Endothelial cell of umbilical vein (primary cell): ENCODE measurements around the gene ATF6B. TPM values are rescaled to one million over a fixed set of nuclear protein-coding genes. Genes with fewer than 3 reads are reported as not detected.

Experiments
- BruUV-seq: library from RNA; stranded (reverse); fragments of 400-500 nt; replicated peaks from 2 replicates; lab custom pipeline; 2021; lab: Mats Ljungman, UMichigan
- CTCF ChIA-PET: fragments of 300-600, 350-600 bp; sonication (Branson Sonifier 250); formaldehyde crosslinking; loops from one replicate; lab custom pipeline; 2021; ENCODE audit warnings: antibody characterized with exemption, inconsistent platforms; lab: Charles Lee
- POLR2A ChIA-PET: fragments of 300-600, 350-600 bp; sonication (Branson Sonifier 250); formaldehyde crosslinking; loops from one replicate; lab custom pipeline; 2021; ENCODE audit warnings: antibody characterized with exemption, inconsistent platforms; lab: Charles Lee
- DNase-seq: peaks from one replicate; pipeline ENCODE4 v3.0.0-alpha.2; 2011; ENCODE audit warnings: low read depth, low spot score
- FAIRE-seq: peaks from 2 replicates; lab custom pipeline; 2011; peaks lifted over from hg19 to GRCh38; lab: Jason Lieb, UNC
- H2AFZ ChIP-seq: 2 replicates; pipeline ENCODE4 v1.6.0; 2012; ENCODE audit warnings: low read depth, low read length, control low read depth, inconsistent platforms
- H3K27ac ChIP-seq: 2 replicates; pipeline ENCODE4 v1.5.1; 2011; ENCODE audit warnings: low read depth, mild to moderate bottlenecking, control low read depth, low read length, moderate library complexity; ENCODE audit not compliant: insufficient read depth
- H3K27me3 ChIP-seq, 2 experiments: 2 replicates each; pipeline versions ENCODE4 v1.6.0 to v1.6.1; 2011; ENCODE audit warnings: low read length in 2 of 2, mixed read lengths in 1 of 2; ENCODE audit not compliant: control insufficient read depth in 2 of 2, insufficient read depth in 2 of 2
- H3K36me3 ChIP-seq, 2 experiments: 2 replicates in 1 of 2; 3 replicates in 1 of 2; pipeline ENCODE4 v1.5.1; 2011; ENCODE audit warnings: low read length in 2 of 2, mild to moderate bottlenecking in 1 of 2, moderate library complexity in 1 of 2; ENCODE audit not compliant: control insufficient read depth in 2 of 2, insufficient read depth in 2 of 2; ENCODE audit errors: extremely low read depth in 1 of 2
- H3K4me1 ChIP-seq: 3 replicates; pipeline ENCODE4 v1.5.1; 2011; ENCODE audit warnings: mild to moderate bottlenecking, low read length; ENCODE audit not compliant: control insufficient read depth, insufficient read depth; ENCODE audit errors: extremely low read depth
- H3K4me2 ChIP-seq: 2 replicates; pipeline ENCODE4 v1.6.1; 2011; ENCODE audit warnings: low read length, control low read depth, mixed read lengths; ENCODE audit not compliant: insufficient read depth
- H3K4me3 ChIP-seq, 3 experiments: fragments of 200-600 bp in 1 of 3; sonication (generic), shearing (Covaris generic) in 1 of 3; replicated peaks in 1 of 3; 2 replicates each; pipeline ENCODE4 v1.5.1; 2011 to 2016; ENCODE audit warnings: control low read depth in 3 of 3, low read length in 3 of 3, mild to moderate bottlenecking in 2 of 3, inconsistent platforms in 1 of 3, low read depth in 1 of 3, moderate library complexity in 1 of 3; ENCODE audit not compliant: insufficient read depth in 1 of 3
- H3K79me2 ChIP-seq: 2 replicates; pipeline ENCODE4 v1.6.0; 2012; ENCODE audit warnings: low read length, inconsistent platforms; ENCODE audit not compliant: control insufficient read depth, insufficient read depth
- H3K9ac ChIP-seq: replicated peaks from 2 replicates; pipeline ENCODE3; 2011; ENCODE audit warnings: low read length, control low read depth; ENCODE audit not compliant: insufficient read depth; ENCODE audit errors: extremely low read depth
- H3K9me1 ChIP-seq: replicated peaks from 3 replicates; pipeline ENCODE4 v1.6.0; 2011; ENCODE audit warnings: mild to moderate bottlenecking, low read length; ENCODE audit not compliant: control insufficient read depth, insufficient read depth; ENCODE audit errors: extremely low read depth
- H3K9me3 ChIP-seq: replicated peaks from 2 replicates; pipeline ENCODE4 v1.5.1; 2012; ENCODE audit warnings: low read length, inconsistent platforms; ENCODE audit not compliant: control insufficient read depth, insufficient read depth
- H4K20me1 ChIP-seq: replicated peaks from 2 replicates; pipeline ENCODE3; 2011; ENCODE audit warnings: mild to moderate bottlenecking, low read length; ENCODE audit not compliant: control insufficient read depth, insufficient read depth; ENCODE audit errors: extremely low read depth
- EZH2 ChIP-seq: IDR thresholded peaks from 2 replicates; pipeline ENCODE4 v1.6.1; 2012; ENCODE audit warnings: borderline replicate concordance, low read depth, mild to moderate bottlenecking, moderate library complexity, low read length, inconsistent platforms; ENCODE audit not compliant: severe bottlenecking
- FOS ChIP-seq: IDR thresholded peaks from 2 replicates; pipeline ENCODE4 v1.6.1; 2011; ENCODE audit warnings: mild to moderate bottlenecking, low read length, moderate library complexity, borderline replicate concordance; ENCODE audit not compliant: insufficient read depth
- GATA2 ChIP-seq: IDR thresholded peaks from 2 replicates; pipeline ENCODE4 v1.7.0; 2011; ENCODE audit warnings: low read depth, mild to moderate bottlenecking, moderate library complexity, mixed read lengths, low read length; ENCODE audit not compliant: insufficient read length, insufficient read depth
- JUN ChIP-seq: IDR thresholded peaks from 2 replicates; pipeline ENCODE4 v1.6.1; 2011; ENCODE audit warnings: borderline replicate concordance, low read depth; ENCODE audit not compliant: insufficient read length, insufficient read depth
- MAX ChIP-seq: IDR thresholded peaks from 2 replicates; pipeline ENCODE4 v1.6.1; 2011; ENCODE audit not compliant: insufficient read depth, insufficient read length
- MYC ChIP-seq: IDR thresholded peaks from one replicate; pipeline ENCODE4 v1.6.1; 2011; ENCODE audit warnings: mild to moderate bottlenecking, low read depth, low read length
- POLR2A ChIP-seq: IDR thresholded peaks from 2 replicates; pipeline ENCODE4 v1.6.1; 2012; ENCODE audit warnings: low read depth, mild to moderate bottlenecking, control low read depth, low read length
- POLR2AphosphoS5 ChIP-seq: IDR thresholded peaks from 2 replicates; pipeline ENCODE4 v1.6.1; 2012; ENCODE audit warnings: low read depth, mild to moderate bottlenecking, control low read depth, low read length, moderate library complexity; ENCODE audit not compliant: insufficient read depth
- dilution Hi-C: fragments of 300-500 bp; cut with MboI; formaldehyde crosslinking; loops from one replicate; pipeline ENCODE4 v1.15.0; 2019; ENCODE audit warnings: low sequenced_read_pairs; ENCODE audit not compliant: extremely low pct_ligation_motif_present
- intact Hi-C: fragments of 100-400 bp; cut with micrococcal nuclease; formaldehyde crosslinking; loops from one replicate; pipeline ENCODE4 v1.10.0; 2022
- polyA plus RNA-seq, 4 experiments: library from polyadenylated mRNA; depleted of rRNA in 3 of 4; stranded (reverse) in 3 of 4; unstranded in 1 of 4; fragments of >200 nt; gene quantifications; 2 replicates each; pipeline versions ENCODE4 v1.2.1 to v1.2.3, GENCODE V29; 2011 to 2012; ENCODE audit warnings: missing spikeins in 1 of 4
- total RNA-seq: library from RNA; stranded (reverse); gene quantifications from 2 replicates; pipeline ENCODE4 v1.2.3, GENCODE V29; 2021
- TF ChIP-seq, protein P1 (sequence below), 2 donors: IDR thresholded peaks; 1 replicate in 1 of 2; 2 replicates in 1 of 2; pipeline ENCODE4 v1.5.1; 2011; ENCODE audit warnings: low read length in 2 of 2, mild to moderate bottlenecking in 2 of 2, moderate library complexity in 2 of 2, control low read depth in 1 of 2, inconsistent platforms in 1 of 2, low read depth in 1 of 2; ENCODE audit not compliant: insufficient read depth in 1 of 2; ENCODE audit errors: extremely low read depth in 1 of 2

ATF6B gene
- total and polyA plus RNA-seq, 2 donors (not counting 3 experiments of a cell fraction or from before 2014, with no cell fraction given): 106 to 115 TPM

DNA sequence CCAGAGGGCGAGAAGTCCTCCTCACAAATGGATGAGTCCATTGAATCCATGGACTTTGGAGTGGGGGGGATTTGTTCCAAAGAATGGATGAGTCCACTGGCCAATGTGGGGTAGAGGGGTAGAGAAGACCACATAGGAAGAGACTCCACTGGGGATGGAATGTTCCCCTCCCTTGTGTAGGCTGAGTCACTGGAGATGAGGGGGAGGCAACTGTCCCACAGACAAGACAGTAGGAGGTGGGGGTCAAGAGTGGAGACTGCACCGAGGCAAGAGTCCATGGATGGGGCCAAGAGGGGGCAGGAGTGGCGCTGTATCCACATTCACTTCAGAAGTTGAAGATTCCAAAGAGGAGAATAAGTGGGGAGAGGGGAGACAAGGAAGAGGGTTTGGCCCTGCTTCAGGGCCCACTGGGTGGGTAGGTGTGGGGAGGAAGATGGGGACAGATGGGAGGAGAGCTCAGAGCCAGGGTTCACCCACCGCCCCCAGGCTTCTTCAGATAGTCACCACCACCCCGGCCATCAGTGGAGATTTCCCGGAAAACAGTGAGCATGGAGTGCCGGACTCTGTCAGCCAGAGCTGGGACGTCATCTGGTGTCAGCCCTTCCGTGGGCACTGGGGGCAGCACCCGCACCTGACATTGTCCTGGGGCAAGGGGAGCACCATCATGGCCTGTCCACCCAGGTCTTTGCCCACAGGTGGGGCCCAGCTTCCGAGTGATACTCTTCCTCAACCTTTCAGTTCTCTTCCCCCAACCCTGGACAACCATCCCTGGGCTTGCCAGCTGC is 41.0 kb upstream of the ATF6B start:
- H3K4me2 ChIP-seq: no peak overlapping the region
- FAIRE-seq (no peak), DNase-seq (no peak)
- H3K27me3 ChIP-seq: no peaks in the 10 kb centered on the region
- TF ChIP-seq MAX (no peak), POLR2A (no peak), GATA2 (no peak), EZH2 (no peak), POLR2AphosphoS5 (no peak), FOS (no peak), MYC (no peak), JUN (no peak)
- TF ChIP-seq, protein P1, sequence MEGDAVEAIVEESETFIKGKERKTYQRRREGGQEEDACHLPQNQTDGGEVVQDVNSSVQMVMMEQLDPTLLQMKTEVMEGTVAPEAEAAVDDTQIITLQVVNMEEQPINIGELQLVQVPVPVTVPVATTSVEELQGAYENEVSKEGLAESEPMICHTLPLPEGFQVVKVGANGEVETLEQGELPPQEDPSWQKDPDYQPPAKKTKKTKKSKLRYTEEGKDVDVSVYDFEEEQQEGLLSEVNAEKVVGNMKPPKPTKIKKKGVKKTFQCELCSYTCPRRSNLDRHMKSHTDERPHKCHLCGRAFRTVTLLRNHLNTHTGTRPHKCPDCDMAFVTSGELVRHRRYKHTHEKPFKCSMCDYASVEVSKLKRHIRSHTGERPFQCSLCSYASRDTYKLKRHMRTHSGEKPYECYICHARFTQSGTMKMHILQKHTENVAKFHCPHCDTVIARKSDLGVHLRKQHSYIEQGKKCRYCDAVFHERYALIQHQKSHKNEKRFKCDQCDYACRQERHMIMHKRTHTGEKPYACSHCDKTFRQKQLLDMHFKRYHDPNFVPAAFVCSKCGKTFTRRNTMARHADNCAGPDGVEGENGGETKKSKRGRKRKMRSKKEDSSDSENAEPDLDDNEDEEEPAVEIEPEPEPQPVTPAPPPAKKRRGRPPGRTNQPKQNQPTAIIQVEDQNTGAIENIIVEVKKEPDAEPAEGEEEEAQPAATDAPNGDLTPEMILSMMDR (IDR thresholded peaks at IDR 0.05; ENCODE audit: extremely low read depth in 1 of 2, insufficient read depth in 1 of 2, low read depth in 1 of 2, low read length in 2 of 2): no peak
- H3K9ac ChIP-seq: no peak overlapping the region
- no peaks in the 10 kb centered on the region for H4K20me1 ChIP-seq
- no peak overlapping the region for H3K27ac ChIP-seq
- dilution Hi-C loops (no loop called here), intact Hi-C loops (no loop called here)
- no peak overlapping the region for H3K4me3 ChIP-seq
- H3K4me1 ChIP-seq: no peaks in the 10 kb centered on the region
- ChIA-PET CTCF (interaction anchor here (0.9 kb wide), 1 partner anchor 14 kb away, joined by 3 read pairs; no protein-coding TSS in a partner anchor), POLR2A (no interaction called here)
- no peaks in the 10 kb centered on the region for H3K9me3 ChIP-seq
- peaks cover 7 to 21% of the 10 kb centered on the region in 2 experiments for H3K36me3 ChIP-seq
- no peak overlapping the region for H2AFZ ChIP-seq
- H3K79me2 ChIP-seq: no peaks in the 10 kb centered on the region
- H3K9me1 ChIP-seq: no peaks in the 10 kb centered on the region
- BruUV-seq: TSS peak; percentile 66
